ENCODE data around the gene ATP6V1D. TPM values are rescaled to one million over a fixed set of nuclear protein-coding genes. Genes with fewer than 3 reads are reported as not detected.
"Not testable (repeated sequence)": the region's sequence is repeated elsewhere in the genome, so short reads cannot be mapped to it uniquely, and the experiment has no call there.

Gene ATP6V1D
- total RNA-seq, 1 donor = 45.8 TPM

- Histone ChIP-seq H3K27me3 (ENCODE audit: insufficient read depth, low read length) (no peaks in the 10 kb centered on the region), H3K4me1 (ENCODE audit: insufficient read depth, low read length) (no peaks in the 10 kb centered on the region), H3K9me3 (ENCODE audit: low read depth, low read length) (no peaks in the 10 kb centered on the region), H3K4me3 (ENCODE audit: low read length) (no peak overlapping the region)
Measured at GRCh38 chr14:67345583-67345982, 14.0 kb downstream of the ATP6V1D start.

GRCh38 chr14:67343601-67344230 is 15.9 kb downstream of the ATP6V1D start:
- Histone ChIP-seq H3K4me1 (ENCODE audit: insufficient read depth, low read length) (no peaks in the 10 kb centered on the region), H3K9me3 (ENCODE audit: low read depth, low read length) (no peaks in the 10 kb centered on the region), H3K4me3 (ENCODE audit: low read length) (no peak overlapping the region), H3K27me3 (ENCODE audit: insufficient read depth, low read length) (no peaks in the 10 kb centered on the region)

GRCh38 chr14:67341231-67341630 is 18.4 kb downstream of the ATP6V1D start:
- H3K4me3 ChIP-seq (ENCODE audit: low read length); H3K9me3 ChIP-seq (ENCODE audit: low read depth, low read length); H3K27me3 ChIP-seq (ENCODE audit: insufficient read depth, low read length); H3K4me1 ChIP-seq (ENCODE audit: insufficient read depth, low read length): not testable (repeated sequence)

GRCh38 chr14:67335781-67336180 is 23.8 kb downstream of the ATP6V1D start:
- H3K9me3 ChIP-seq (ENCODE audit: low read depth, low read length) = no peaks in the 10 kb centered on the region
- H3K4me3 ChIP-seq (ENCODE audit: low read length) = no peak overlapping the region
- no peaks in the 10 kb centered on the region for H3K4me1 ChIP-seq (ENCODE audit: insufficient read depth, low read length)
- H3K27me3 ChIP-seq (ENCODE audit: insufficient read depth, low read length) = no peaks in the 10 kb centered on the region

- Histone ChIP-seq H3K9me3 (ENCODE audit: low read depth, low read length) (no peaks in the 10 kb centered on the region), H3K4me3 (ENCODE audit: low read length) (no peak overlapping the region), H3K27me3 (ENCODE audit: insufficient read depth, low read length) (no peaks in the 10 kb centered on the region), H3K4me1 (ENCODE audit: insufficient read depth, low read length) (no peaks in the 10 kb centered on the region)
Measured at GRCh38 chr14:67332468-67332867, 27.1 kb downstream of the ATP6V1D start.

DNA sequence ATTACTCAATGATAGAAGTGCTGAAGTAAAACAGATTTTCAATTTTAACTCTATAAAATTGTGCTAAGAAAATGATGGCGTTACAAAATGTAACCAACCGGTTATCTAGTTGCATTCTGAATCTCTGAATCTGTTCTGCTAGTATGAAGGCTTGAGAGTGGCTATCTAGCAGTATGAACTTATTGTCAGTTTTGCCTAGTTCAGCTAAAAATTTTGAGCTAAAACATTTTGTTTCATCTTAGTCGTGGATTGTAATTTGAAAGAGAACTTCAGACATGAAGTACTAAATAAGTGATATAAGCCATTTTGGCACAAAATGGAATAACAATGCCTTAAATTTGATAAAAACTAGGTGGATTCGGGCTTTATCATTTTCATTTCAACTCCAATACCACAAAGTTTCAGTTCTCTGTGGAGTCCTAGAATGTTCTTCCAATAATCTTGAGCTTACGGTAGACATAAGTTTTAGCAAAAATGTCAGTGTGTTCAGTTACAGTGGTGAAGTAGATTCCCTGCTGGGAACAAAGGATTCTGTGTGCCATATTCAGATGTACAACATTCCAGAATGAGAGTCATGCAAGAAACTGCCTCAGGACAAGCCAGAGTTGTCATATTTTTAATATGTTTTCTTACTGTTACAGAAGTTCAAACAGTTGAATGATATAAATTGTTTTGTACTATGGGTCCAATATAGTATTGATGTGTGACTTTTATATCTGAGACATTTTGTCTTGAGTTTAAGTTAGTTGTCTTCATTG is 28.1 kb downstream of the ATP6V1D start:
- no peaks in the 10 kb centered on the region for H3K4me1 ChIP-seq (ENCODE audit: insufficient read depth, low read length)
- H3K4me3 ChIP-seq (ENCODE audit: low read length) = no peak overlapping the region
- H3K27me3 ChIP-seq (ENCODE audit: insufficient read depth, low read length) = no peaks in the 10 kb centered on the region
- no peaks in the 10 kb centered on the region for H3K9me3 ChIP-seq (ENCODE audit: low read depth, low read length)

- not testable (repeated sequence) for H3K9me3 ChIP-seq (ENCODE audit: low read depth, low read length); H3K4me1 ChIP-seq (ENCODE audit: insufficient read depth, low read length); H3K27me3 ChIP-seq (ENCODE audit: insufficient read depth, low read length); H3K4me3 ChIP-seq (ENCODE audit: low read length)
Measured at GRCh38 chr14:67329666-67330065, 29.9 kb downstream of the ATP6V1D start.

GRCh38 chr14:67319142-67319541 is 40.5 kb downstream of the ATP6V1D start:
- no peaks in the 10 kb centered on the region for H3K27me3 ChIP-seq (ENCODE audit: insufficient read depth, low read length)
- no peaks in the 10 kb centered on the region for H3K9me3 ChIP-seq (ENCODE audit: low read depth, low read length)
- H3K4me3 ChIP-seq (ENCODE audit: low read length) = no peak overlapping the region
- H3K4me1 ChIP-seq (ENCODE audit: insufficient read depth, low read length) = no peaks in the 10 kb centered on the region

- Histone ChIP-seq H3K9me3 (ENCODE audit: low read depth, low read length) (no peaks in the 10 kb centered on the region), H3K4me3 (ENCODE audit: low read length) (no peak overlapping the region), H3K27me3 (ENCODE audit: insufficient read depth, low read length) (no peaks in the 10 kb centered on the region), H3K4me1 (ENCODE audit: insufficient read depth, low read length) (no peaks in the 10 kb centered on the region)
Measured at GRCh38 chr14:67317822-67318221, 41.8 kb downstream of the ATP6V1D start.

- Histone ChIP-seq H3K27me3 (ENCODE audit: insufficient read depth, low read length) (no peaks in the 10 kb centered on the region), H3K4me1 (ENCODE audit: insufficient read depth, low read length) (no peaks in the 10 kb centered on the region), H3K9me3 (ENCODE audit: low read depth, low read length) (no peaks in the 10 kb centered on the region), H3K4me3 (ENCODE audit: low read length) (no peak overlapping the region)
Measured at GRCh38 chr14:67313153-67313552, 46.5 kb downstream of the ATP6V1D start.

- Histone ChIP-seq H3K4me3 (ENCODE audit: low read length) (no peak overlapping the region), H3K9me3 (ENCODE audit: low read depth, low read length) (no peaks in the 10 kb centered on the region), H3K27me3 (ENCODE audit: insufficient read depth, low read length) (no peaks in the 10 kb centered on the region), H3K4me1 (ENCODE audit: insufficient read depth, low read length) (no peaks in the 10 kb centered on the region)
Measured at GRCh38 chr14:67311868-67312267, 47.7 kb downstream of the ATP6V1D start.

Other genes starting within 250 kb of the ATP6V1D start
- gene GARIN2, start 170.4 kb downstream of the ATP6V1D start, total RNA-seq = not detected
- gene PALS1, start 118.4 kb downstream of the ATP6V1D start, total RNA-seq = 14.4 TPM
- 31.6 TPM for gene EIF2S1, start 524 bp upstream of the ATP6V1D start, total RNA-seq
- 3.9 TPM for gene PLEK2, start 52.4 kb upstream of the ATP6V1D start, total RNA-seq
- gene TMEM229B, start 128.9 kb upstream of the ATP6V1D start, total RNA-seq = 8.2 TPM
- gene PLEKHH1, start 173.5 kb upstream of the ATP6V1D start, total RNA-seq = not detected
- 39.4 TPM for gene PIGH, start 240.5 kb upstream of the ATP6V1D start, total RNA-seq

All from mononuclear cell (primary cell).